Progenitor cell of endocrine pancreas (in vitro differentiated cells): ENCODE results near the gene MPIG6B. TPM values are rescaled to one million over a fixed set of nuclear protein-coding genes. Genes with fewer than 3 reads are reported as not detected.

Experiments
- DNase-seq: peaks from one replicate; pipeline ENCODE4 v3.0.0; 2021; ENCODE audit warnings: low spot score; ENCODE audit not compliant: unreplicated experiment
- H3K27ac Mint-ChIP-seq: 2 replicates; pipeline ENCODE4 v1.8.0; 2021; ENCODE audit warnings: mild to moderate bottlenecking, moderate library complexity, mixed read lengths
- H3K27me3 Mint-ChIP-seq: 2 replicates; pipeline ENCODE4 v1.8.0; 2021; ENCODE audit warnings: mixed read lengths
- H3K36me3 Mint-ChIP-seq: 2 replicates; pipeline ENCODE4 v1.8.0; 2022; ENCODE audit warnings: mixed read lengths; ENCODE audit not compliant: insufficient read depth
- H3K4me1 Mint-ChIP-seq: 2 replicates; pipeline ENCODE4 v1.8.0; 2021; ENCODE audit warnings: low read depth, mixed read lengths
- H3K4me3 Mint-ChIP-seq: 2 replicates; pipeline ENCODE4 v1.8.0; 2021; ENCODE audit warnings: low read depth, mild to moderate bottlenecking, moderate library complexity, mixed read lengths
- H3K9me3 Mint-ChIP-seq: 2 replicates; pipeline ENCODE4 v1.8.0; 2021; ENCODE audit warnings: low read depth, mixed read lengths
- total RNA-seq: library from RNA; stranded (reverse); gene quantifications from 2 replicates; pipeline ENCODE4 v1.2.1, GENCODE V29; 2021
- TF ChIP-seq, protein P1 (sequence below): fragments of 200-600 bp; sonication (generic); IDR thresholded peaks from one replicate; pipeline ENCODE4 v1.5.0; 2021; ENCODE audit warnings: antibody characterized with exemption, mild to moderate bottlenecking; ENCODE audit not compliant: unreplicated experiment

MPIG6B gene
- total RNA-seq, 1 donor from 2014 or later: not detected

DNA sequence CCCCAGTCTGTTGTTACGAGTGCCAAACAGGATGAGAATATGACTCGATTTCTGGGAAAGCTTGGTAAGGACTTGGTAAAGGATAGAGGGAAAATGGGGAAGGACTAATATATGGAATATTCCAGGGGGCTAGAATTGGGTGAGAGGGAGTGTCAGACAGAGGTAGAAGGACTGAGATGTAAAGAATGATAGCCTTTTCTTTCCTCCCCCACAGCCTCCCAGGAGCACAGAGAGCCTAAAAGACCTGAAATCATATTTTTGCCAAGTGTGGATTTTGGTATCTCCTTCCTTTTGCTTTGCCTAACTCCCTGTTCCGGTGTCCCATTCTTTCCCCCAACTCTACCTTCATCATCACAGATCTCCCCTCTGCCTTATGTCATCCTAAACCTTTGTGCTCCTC lies 19.7 kb downstream of the MPIG6B start:
- no peaks in the 10 kb centered on the region for H3K9me3 Mint-ChIP-seq
- H3K36me3 Mint-ChIP-seq: peaks cover 4% of the 10 kb centered on the region
- TF ChIP-seq, protein P1, sequence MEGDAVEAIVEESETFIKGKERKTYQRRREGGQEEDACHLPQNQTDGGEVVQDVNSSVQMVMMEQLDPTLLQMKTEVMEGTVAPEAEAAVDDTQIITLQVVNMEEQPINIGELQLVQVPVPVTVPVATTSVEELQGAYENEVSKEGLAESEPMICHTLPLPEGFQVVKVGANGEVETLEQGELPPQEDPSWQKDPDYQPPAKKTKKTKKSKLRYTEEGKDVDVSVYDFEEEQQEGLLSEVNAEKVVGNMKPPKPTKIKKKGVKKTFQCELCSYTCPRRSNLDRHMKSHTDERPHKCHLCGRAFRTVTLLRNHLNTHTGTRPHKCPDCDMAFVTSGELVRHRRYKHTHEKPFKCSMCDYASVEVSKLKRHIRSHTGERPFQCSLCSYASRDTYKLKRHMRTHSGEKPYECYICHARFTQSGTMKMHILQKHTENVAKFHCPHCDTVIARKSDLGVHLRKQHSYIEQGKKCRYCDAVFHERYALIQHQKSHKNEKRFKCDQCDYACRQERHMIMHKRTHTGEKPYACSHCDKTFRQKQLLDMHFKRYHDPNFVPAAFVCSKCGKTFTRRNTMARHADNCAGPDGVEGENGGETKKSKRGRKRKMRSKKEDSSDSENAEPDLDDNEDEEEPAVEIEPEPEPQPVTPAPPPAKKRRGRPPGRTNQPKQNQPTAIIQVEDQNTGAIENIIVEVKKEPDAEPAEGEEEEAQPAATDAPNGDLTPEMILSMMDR: no peak
- no peaks in the 10 kb centered on the region for H3K27me3 Mint-ChIP-seq
- H3K4me1 Mint-ChIP-seq: peaks cover 18% of the 10 kb centered on the region
- no peak overlapping the region for H3K4me3 Mint-ChIP-seq
- no peak overlapping the region for H3K27ac Mint-ChIP-seq
- no peak for DNase-seq

DNA sequence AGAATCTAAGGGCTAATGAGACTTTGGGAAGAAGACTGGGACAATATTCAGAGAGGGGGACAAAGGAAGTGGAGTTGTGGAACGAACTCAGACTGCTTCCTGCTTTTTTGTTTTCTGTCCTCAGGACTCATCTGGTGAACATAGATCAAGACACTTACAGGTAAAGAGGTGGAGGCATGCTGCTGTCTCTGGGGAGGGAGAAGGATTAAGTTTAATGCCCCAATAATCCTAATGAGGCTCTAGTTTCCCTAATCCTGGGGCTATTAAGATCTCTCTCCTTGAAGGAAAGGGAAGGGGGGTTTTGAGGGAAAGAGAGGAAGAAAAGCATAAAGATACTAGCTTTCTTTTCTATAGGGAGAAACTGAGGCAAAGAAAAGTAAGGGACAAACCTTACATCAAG lies 21.2 kb downstream of the MPIG6B start:
- TF ChIP-seq, protein P1: no peak
- H3K4me1 Mint-ChIP-seq: peaks cover 7% of the 10 kb centered on the region
- no peaks in the 10 kb centered on the region for H3K9me3 Mint-ChIP-seq
- no peak overlapping the region for H3K4me3 Mint-ChIP-seq
- no peak overlapping the region for H3K27ac Mint-ChIP-seq
- DNase-seq: no peak
- H3K27me3 Mint-ChIP-seq: no peaks in the 10 kb centered on the region
- peaks cover 6% of the 10 kb centered on the region for H3K36me3 Mint-ChIP-seq

DNA sequence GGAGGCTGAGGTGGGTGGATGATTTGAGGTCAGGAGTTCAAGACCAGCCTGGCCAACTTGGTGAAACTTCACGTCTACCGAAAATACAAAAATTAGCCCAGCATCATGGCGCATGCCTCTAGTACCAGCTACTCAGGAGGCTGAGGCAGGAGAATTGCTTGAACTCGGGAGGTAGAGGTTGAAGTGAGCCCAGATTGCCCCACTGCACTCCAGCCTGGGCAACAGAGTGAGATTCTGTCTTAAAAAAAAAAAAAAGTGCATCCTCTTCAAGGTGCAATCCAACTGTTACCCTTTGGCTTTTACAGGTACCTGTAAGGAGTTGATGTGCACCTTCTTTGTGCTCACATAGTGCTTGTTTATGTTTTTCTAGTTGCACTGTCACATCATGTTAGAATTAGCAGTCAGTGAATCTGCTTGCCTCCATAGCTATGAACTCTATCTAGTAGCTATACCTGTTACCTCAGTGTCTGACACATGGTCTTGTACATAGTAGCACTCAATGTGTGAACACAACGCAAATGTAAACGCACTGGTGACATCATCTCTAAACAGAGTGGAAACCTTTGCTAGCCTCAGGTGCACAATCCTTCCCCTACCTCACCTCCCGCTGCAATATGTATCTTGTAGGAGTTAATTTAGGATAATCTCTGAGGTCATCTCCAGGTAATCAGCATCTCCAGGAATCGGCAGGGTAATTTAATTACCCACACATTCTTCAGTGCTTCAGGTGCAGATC lies 26.3 kb downstream of the MPIG6B start:
- no peak for DNase-seq
- H3K36me3 Mint-ChIP-seq: peaks cover 4% of the 10 kb centered on the region
- H3K27me3 Mint-ChIP-seq: no peaks in the 10 kb centered on the region
- H3K4me3 Mint-ChIP-seq: no peak overlapping the region
- peaks cover 8% of the 10 kb centered on the region for H3K4me1 Mint-ChIP-seq
- no peaks in the 10 kb centered on the region for H3K9me3 Mint-ChIP-seq
- H3K27ac Mint-ChIP-seq: peak overlapping the region; percentile 1
- TF ChIP-seq, protein P1: no peak

DNA sequence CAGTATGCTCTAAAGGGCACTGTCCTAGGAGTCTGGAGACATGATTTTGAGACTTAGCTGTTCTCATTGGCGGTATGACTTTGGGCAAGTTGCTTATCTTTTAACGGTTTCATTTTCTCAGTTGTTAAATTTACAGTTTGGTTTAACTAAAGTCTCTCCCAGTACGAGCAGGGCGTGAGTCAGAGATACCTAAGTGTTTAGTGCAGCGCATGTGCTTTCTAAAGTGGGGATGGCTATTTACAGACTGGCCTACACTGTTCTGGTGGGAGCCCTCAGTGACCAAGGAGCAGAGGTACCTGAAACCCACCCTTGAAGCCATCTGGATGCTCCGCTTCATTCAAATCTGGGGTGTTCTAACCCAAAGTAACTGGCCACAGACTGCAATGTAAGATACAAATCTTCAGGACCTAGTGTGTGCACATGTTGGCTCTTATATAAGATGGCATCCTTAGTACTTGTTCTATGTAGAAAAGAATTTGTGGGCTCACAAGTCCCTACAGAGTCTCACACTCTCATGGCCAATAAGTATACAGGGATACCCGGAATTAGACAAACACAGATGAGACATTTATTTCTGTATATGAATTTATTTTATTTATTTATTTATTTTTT lies 27.3 kb downstream of the MPIG6B start:
- no peak overlapping the region for H3K4me3 Mint-ChIP-seq

DNA sequence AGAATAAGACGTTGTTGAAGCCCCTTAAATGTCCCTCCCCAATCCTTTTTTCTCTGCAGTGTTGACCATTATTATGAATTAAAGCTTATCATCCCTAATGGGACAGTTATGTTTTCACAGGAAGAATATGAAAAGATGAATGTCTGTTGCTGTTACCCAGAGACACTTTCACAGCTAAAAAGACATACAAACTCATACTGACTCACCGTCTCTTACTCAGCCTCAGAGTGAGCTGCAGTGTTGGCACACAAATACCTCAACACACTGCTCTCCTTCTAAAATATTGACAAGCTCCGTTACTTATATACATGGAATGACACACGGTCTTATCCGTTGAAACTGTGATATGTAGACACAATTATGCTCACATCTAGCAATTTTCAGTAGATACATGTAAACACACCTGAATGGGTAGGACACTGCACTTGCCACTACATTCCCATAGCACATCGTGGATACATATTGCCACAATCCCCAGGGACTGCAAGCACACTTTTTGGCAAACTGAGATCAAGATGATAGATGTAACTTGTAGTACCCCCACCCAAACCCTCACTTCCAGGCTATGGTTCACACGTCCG lies 29.7 kb downstream of the MPIG6B start:
- H3K9me3 Mint-ChIP-seq: no peaks in the 10 kb centered on the region
- H3K4me3 Mint-ChIP-seq: no peak overlapping the region
- no peak overlapping the region for H3K27ac Mint-ChIP-seq
- TF ChIP-seq, protein P1: no peak
- no peaks in the 10 kb centered on the region for H3K27me3 Mint-ChIP-seq
- no peak for DNase-seq
- peaks cover 2% of the 10 kb centered on the region for H3K36me3 Mint-ChIP-seq
- H3K4me1 Mint-ChIP-seq: peaks cover 4% of the 10 kb centered on the region

More for the DNA sequence above, 27.3 kb downstream of the MPIG6B start:
- no peak for DNase-seq
- peaks cover 4% of the 10 kb centered on the region for H3K36me3 Mint-ChIP-seq
- H3K27ac Mint-ChIP-seq: peak overlapping the region; percentile 52
- TF ChIP-seq, protein P1: no peak
- no peaks in the 10 kb centered on the region for H3K27me3 Mint-ChIP-seq
- H3K4me1 Mint-ChIP-seq: peaks cover 4% of the 10 kb centered on the region
- no peaks in the 10 kb centered on the region for H3K9me3 Mint-ChIP-seq
